Measurements from ENCODE around the gene GIT2. TPM values are rescaled to one million over a fixed set of nuclear protein-coding genes. Genes with fewer than 3 reads are reported as not detected.

The GIT2 gene
- total and polyA plus RNA-seq, 2 of the 13 experiments (the other 11 are each of a cell fraction or from before 2014, with no cell fraction given), result 18.4 to 19.8 TPM

DNA sequence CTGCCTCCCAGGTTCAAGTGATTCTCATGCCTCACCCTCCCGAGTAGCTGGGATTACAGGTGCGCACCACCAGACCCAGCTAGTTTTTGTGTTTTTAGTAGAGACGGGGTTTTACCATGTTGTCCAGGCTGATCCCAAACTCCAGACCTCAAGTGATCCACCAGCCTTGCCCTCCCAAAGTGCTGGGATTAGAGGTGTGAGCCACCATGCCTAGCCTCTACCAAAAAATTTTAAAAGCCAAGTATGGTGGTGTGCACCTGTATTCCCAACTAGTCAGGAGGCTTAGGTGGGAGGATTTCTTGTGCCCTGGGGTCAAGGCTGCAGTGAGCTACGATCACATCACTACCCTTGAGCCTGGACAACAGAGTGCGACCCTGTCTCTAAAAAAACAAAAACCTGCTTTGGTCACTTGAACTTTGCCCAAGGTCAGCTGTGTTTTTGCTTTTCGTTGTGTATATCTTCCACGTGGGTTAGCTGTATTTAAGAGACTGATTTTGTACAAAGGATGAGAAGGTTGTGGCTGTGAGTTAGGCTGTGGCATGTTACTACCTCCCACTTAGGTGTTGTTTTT is 39.5 kb upstream of the GIT2 start (continued):
- TF ChIP-seq MEIS2 (CRISPR knock-in tag; IDR thresholded peaks at IDR 0.05), result 0 out of 2 replicates have a peak, but pooled peaks have one; percentile 33
- no peak for TF ChIP-seq ZNF713 (CRISPR knock-in tag; IDR thresholded peaks at IDR 0.05)
- no peak for TF ChIP-seq ZFP36L2 (CRISPR knock-in tag; IDR thresholded peaks at IDR 0.05)
- no peak for TF ChIP-seq ZNF446 (CRISPR knock-in tag; IDR thresholded peaks at IDR 0.05)
- TF ChIP-seq, protein P1, sequence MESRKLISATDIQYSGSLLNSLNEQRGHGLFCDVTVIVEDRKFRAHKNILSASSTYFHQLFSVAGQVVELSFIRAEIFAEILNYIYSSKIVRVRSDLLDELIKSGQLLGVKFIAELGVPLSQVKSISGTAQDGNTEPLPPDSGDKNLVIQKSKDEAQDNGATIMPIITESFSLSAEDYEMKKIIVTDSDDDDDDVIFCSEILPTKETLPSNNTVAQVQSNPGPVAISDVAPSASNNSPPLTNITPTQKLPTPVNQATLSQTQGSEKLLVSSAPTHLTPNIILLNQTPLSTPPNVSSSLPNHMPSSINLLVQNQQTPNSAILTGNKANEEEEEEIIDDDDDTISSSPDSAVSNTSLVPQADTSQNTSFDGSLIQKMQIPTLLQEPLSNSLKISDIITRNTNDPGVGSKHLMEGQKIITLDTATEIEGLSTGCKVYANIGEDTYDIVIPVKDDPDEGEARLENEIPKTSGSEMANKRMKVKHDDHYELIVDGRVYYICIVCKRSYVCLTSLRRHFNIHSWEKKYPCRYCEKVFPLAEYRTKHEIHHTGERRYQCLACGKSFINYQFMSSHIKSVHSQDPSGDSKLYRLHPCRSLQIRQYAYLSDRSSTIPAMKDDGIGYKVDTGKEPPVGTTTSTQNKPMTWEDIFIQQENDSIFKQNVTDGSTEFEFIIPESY (CRISPR knock-in tag; IDR thresholded peaks at IDR 0.05), result no peak
- no peak for TF ChIP-seq ZSCAN21 (CRISPR knock-in tag; IDR thresholded peaks at IDR 0.05; ENCODE audit: borderline replicate concordance)
- TF ChIP-seq RORA (CRISPR knock-in tag; IDR thresholded peaks at IDR 0.05), result no peak
- TF ChIP-seq, protein P2, sequence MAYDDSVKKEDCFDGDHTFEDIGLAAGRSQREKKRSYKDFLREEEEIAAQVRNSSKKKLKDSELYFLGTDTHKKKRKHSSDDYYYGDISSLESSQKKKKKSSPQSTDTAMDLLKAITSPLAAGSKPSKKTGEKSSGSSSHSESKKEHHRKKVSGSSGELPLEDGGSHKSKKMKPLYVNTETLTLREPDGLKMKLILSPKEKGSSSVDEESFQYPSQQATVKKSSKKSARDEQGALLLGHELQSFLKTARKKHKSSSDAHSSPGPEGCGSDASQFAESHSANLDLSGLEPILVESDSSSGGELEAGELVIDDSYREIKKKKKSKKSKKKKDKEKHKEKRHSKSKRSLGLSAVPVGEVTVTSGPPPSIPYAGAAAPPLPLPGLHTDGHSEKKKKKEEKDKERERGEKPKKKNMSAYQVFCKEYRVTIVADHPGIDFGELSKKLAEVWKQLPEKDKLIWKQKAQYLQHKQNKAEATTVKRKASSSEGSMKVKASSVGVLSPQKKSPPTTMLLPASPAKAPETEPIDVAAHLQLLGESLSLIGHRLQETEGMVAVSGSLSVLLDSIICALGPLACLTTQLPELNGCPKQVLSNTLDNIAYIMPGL (CRISPR knock-in tag; IDR thresholded peaks at IDR 0.05; ENCODE audit: borderline replicate concordance in 1 of 2, low read depth in 1 of 2), result no peak; a peak in 1 of 4 replicates
- no peak for TF ChIP-seq ZFP90 (CRISPR knock-in tag; IDR thresholded peaks at IDR 0.05; ENCODE audit: borderline replicate concordance)
- no peak for TF ChIP-seq ZNF33A (CRISPR knock-in tag; IDR thresholded peaks at IDR 0.05; ENCODE audit: borderline replicate concordance)
- TF ChIP-seq ZNF232 (CRISPR knock-in tag; IDR thresholded peaks at IDR 0.05; ENCODE audit: borderline replicate concordance), result no peak
- TF ChIP-seq SMAD1 (CRISPR knock-in tag; IDR thresholded peaks at IDR 0.05; ENCODE audit: borderline replicate concordance, low read depth), result no peak
- 0 out of 2 replicates have a peak, but pooled peaks have one; percentile 18 for TF ChIP-seq ZNF563 (CRISPR knock-in tag; IDR thresholded peaks at IDR 0.05)
- no peak for TF ChIP-seq SRSF4 (IDR thresholded peaks at IDR 0.05; ENCODE audit: low read depth, low read length, poor library complexity, severe bottlenecking)
- TF ChIP-seq ZNF207 (IDR thresholded peaks at IDR 0.05; ENCODE audit: borderline replicate concordance), result no peak
- TF ChIP-seq TSC22D2 (CRISPR knock-in tag; IDR thresholded peaks at IDR 0.05; ENCODE audit: borderline replicate concordance), result no peak
- no peak for TF ChIP-seq ZNF737 (CRISPR knock-in tag; IDR thresholded peaks at IDR 0.05; ENCODE audit: borderline replicate concordance)
- TF ChIP-seq TBX3 (IDR thresholded peaks at IDR 0.05; ENCODE audit: borderline replicate concordance), result no peak
- TF ChIP-seq, protein P3, sequence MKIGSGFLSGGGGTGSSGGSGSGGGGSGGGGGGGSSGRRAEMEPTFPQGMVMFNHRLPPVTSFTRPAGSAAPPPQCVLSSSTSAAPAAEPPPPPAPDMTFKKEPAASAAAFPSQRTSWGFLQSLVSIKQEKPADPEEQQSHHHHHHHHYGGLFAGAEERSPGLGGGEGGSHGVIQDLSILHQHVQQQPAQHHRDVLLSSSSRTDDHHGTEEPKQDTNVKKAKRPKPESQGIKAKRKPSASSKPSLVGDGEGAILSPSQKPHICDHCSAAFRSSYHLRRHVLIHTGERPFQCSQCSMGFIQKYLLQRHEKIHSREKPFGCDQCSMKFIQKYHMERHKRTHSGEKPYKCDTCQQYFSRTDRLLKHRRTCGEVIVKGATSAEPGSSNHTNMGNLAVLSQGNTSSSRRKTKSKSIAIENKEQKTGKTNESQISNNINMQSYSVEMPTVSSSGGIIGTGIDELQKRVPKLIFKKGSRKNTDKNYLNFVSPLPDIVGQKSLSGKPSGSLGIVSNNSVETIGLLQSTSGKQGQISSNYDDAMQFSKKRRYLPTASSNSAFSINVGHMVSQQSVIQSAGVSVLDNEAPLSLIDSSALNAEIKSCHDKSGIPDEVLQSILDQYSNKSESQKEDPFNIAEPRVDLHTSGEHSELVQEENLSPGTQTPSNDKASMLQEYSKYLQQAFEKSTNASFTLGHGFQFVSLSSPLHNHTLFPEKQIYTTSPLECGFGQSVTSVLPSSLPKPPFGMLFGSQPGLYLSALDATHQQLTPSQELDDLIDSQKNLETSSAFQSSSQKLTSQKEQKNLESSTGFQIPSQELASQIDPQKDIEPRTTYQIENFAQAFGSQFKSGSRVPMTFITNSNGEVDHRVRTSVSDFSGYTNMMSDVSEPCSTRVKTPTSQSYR (CRISPR knock-in tag; IDR thresholded peaks at IDR 0.05; ENCODE audit: borderline replicate concordance), result no peak
- no peak for TF ChIP-seq ZNF101 (CRISPR knock-in tag; IDR thresholded peaks at IDR 0.05; ENCODE audit: borderline replicate concordance, low read depth)
- TF ChIP-seq ZNF326 (CRISPR knock-in tag; IDR thresholded peaks at IDR 0.05; ENCODE audit: borderline replicate concordance), result no peak
- no peak for TF ChIP-seq NR1H2 (CRISPR knock-in tag; IDR thresholded peaks at IDR 0.05; ENCODE audit: borderline replicate concordance, low read depth)
- no peak for TF ChIP-seq ZNF367 (CRISPR knock-in tag; IDR thresholded peaks at IDR 0.05; ENCODE audit: borderline replicate concordance)
- no peak for TF ChIP-seq ZNF138 (CRISPR knock-in tag; IDR thresholded peaks at IDR 0.05; ENCODE audit: low read depth)

Measured in HepG2 (cell line).